Activated CD8-positive, alpha-beta memory T cell treated with anti-CD3 and anti-CD28 coated beads, Interleukin-2, amount 50 U/mL, for 24 hours (primary cell): ENCODE measurements around the gene TRAM2.
"Not testable (repeated sequence)": the region's sequence is repeated elsewhere in the genome, so short reads cannot be mapped to it uniquely, and the experiment has no call there.

Experiments
- DNase-seq: peaks from one replicate; pipeline ENCODE4 v3.0.0-alpha.2; 2020; ENCODE audit errors: extremely low read depth

Gene TRAM2

GRCh38 chr6:52494298-52495072 is 82.4 kb downstream of the TRAM2 start:
- DNase-seq: no peak

DNA sequence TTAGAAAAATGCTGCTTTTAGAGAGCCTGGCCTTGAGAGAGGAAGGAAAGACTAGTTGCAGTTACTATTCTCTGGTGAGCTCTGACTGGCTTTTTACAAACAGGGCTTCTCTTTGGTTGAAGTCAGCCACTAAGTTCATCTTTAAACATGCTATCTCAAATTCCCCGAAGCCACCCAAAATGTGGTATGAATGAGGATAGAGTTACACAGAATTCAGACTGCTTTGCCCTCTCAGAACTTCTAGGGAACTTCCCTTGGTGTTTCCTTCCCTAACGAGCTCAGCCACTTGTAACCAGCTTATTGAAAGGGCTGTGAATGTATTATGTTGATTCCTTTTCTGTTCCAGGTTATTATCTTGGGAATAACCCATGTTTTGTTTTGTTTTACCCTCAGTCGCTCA is 83.2 kb downstream of the TRAM2 start:
- no peak for DNase-seq

DNA sequence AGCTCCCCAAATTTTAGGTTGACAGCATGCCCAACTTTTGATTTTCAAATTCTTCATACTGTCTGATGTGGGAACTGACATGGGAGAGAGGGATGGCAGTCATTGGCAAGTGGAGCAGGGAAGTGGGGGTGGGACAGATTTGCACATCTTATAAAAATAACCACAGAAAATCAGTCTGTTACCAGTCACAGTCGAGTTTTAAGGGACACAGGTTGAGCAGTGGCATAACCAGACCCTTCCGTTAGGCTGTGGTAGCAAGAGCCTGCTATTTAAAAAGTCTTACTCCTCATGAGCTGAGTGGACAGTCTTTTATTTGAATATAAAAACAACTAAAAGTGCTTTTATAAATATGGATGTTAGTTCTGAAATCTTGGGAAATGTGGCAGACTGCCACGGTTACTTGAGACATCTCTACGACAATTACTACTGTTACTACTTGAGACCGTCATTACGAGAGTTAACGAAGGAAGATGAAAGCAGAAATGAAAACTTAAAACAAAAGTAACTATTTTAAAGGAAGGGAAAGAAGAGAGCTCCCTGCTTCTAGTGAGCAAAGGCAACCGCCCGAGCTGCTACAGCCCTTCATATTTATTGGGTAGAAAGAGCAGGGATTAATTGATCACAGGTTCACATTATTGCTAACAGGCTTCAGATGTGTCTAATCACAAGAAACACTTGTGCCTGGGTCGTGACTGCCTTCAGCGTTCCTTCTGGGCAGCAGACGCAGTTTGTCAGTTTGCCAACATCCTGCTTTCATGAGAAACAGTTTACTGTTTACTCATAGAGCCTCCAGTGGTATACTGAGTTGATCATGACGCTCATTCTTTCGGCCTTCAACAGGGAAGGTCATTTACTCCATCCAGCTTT is 85.4 kb downstream of the TRAM2 start:
- no peak for DNase-seq

DNA sequence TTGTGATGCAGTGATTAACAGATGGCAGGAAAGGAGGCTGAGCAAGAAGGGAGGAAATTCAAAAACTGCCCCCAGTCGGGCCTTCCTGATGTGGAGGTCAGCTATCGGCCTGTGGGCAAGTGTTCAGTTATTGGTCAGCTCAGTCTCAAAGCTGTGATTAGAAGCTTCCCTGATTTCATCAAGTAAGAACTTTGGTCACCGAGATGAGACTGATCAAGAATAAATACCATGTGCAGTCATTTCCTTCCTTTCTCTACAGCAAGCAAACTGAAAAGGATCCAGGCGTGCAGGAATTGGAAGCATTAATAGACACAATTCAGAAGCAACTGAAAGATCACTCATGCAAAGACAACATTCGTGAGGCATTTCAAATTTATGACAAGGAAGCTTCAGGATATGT is 87.0 kb downstream of the TRAM2 start:
- no peak for DNase-seq

- no peak for DNase-seq
Observed at GRCh38 chr6:52483671-52484003, 93.2 kb downstream of the TRAM2 start.

GRCh38 chr6:52482903-52483670 is 93.8 kb downstream of the TRAM2 start:
- DNase-seq: no peak

GRCh38 chr6:52475307-52475706 is 101.6 kb downstream of the TRAM2 start:
- DNase-seq: no peak

DNA sequence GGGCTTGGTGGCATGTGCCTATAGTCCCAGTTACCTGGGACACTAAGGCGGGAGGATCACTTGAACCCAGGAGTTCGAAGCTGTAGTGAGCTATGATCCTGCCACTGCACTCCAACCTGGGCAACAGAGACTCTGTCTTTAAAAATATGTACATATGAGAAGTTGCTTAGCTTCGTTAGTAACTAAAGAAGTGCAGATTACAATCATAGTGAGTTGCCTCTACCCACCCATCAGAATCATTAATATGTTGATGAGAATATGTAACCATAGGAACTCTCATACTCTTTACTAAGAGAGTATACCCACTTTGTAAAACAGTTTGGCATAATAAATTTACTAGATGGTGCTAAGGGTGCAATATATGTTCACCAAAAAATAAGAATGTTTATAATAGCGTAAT is 102.7 kb downstream of the TRAM2 start:
- no peak for DNase-seq

- not testable (repeated sequence) for DNase-seq
Observed at GRCh38 chr6:52461194-52461593, 115.7 kb downstream of the TRAM2 start.

GRCh38 chr6:52457096-52457495 is 119.8 kb downstream of the TRAM2 start:
- no peak for DNase-seq

DNA sequence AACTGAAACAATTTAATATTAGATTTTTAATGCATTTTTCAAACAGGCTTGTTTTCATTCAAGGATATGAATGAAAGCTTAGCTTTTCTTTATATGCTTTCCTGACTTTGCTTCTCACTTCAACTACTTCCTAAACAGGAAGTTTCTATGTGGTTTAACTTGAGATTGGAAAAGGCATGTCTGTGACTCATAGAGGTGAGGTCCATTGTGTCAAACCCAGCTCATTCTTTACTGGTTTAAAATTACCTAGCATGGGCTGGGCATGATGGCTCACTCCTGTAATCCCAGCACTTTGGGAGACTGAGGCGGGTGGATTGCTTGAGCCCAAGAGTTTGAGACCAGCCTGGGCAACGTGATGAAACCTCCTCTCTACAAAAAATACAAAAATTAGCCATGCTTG is 122.3 kb downstream of the TRAM2 start:
- DNase-seq: no peak
